AG20443 (cell line): Measurements from ENCODE around the gene TBL1X.
A peak's percentile ranks its signal among the peaks of the same experiment; 100 is the strongest.
"Not testable (repeated sequence)": the region's sequence is repeated elsewhere in the genome, so short reads cannot be mapped to it uniquely, and the experiment has no call there.

ENCODE experiments used
- DNase-seq: peaks from one replicate; pipeline ENCODE4 v3.0.0; 2012; ENCODE audit warnings: low spot score, mixed read lengths

The TBL1X gene

DNA sequence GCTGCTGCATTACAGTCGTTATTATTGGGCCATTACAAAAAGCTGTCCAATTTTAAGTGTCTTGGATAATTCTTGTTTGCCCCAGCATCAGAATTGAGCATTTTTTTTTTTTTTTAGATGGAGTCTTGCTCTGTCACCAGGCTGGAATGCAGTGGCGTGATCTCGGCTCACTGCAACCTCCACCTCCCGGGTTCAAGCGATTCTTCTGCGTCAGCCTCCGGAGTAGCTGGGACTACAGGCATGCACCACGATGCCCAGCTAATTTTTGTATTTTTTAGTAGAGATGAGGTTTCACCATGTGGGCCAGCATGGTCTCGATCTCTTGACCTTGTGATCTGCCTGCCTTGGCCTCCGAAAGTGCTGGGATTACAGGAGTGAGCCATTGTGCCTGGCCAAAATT lies 71.3 kb downstream of the TBL1X start:
- not testable (repeated sequence) for DNase-seq

DNA sequence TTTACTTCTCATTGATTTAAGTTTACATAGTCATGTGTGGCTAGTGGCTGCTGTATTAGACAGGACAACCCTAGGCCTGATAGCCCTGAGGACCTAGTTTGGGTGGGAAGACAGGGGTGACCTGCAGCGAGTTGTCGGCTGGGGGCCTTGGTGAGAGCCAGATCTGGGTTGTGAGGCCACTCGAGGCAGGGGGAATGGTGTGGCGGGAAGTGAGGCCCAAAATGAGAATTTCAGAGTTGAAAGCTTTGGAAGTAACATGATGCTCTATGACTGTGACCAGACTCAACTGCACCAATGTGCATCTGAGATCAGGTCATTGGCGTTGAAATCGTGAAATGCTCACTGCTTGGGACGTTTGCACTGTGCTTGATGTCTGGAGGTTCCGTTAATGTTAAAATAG lies 72.9 kb downstream of the TBL1X start:
- no peak for DNase-seq

DNA sequence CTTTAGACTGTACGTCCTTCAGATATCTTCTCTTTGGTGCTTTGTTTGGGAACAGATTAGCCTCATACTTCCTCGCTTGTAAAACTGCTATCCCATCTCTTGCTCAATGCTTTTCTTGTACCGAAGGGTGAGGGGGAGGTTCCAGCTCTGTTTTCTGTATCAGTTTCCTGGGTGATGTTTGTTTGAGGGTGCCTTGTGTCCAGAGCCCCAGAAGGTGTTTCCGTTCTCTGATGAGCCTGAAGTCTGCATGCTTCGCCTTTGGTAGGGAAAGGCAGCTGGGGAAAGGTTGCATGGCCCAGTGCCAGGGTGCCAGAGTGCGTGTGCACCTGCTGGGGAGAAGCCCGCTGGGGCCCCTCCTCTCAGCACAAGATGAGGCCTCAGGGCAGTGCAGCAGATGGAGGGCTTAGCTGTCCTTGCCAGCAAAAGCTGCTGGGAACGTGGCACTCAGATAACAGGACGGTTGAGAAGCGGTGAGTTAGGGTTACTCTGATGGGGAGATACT lies 73.7 kb downstream of the TBL1X start:
- no peak for DNase-seq

GRCh38 chrX:9539605-9540387 lies 74.9 kb downstream of the TBL1X start:
- no peak for DNase-seq

- no peak for DNase-seq
These were observed 77.4 kb downstream of the TBL1X start for GRCh38 chrX:9542106-9542760.

DNA sequence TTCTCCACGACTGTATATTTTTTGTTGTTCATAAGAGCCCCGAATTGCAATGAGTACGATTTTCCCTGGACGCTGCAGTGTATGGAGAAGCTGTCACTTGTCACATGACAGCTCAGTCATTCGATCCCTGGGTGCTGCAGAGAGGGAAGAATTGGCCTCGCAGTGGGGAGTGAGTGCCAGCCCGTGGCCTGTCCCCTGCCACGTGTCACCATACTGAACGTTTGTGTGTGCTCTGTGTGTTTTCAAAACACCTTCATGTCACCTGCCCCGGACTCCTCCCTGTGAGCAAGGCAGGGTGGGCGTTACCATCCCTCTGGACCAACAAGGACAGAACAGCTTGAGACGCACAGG lies 77.9 kb downstream of the TBL1X start:
- no peak for DNase-seq

DNA sequence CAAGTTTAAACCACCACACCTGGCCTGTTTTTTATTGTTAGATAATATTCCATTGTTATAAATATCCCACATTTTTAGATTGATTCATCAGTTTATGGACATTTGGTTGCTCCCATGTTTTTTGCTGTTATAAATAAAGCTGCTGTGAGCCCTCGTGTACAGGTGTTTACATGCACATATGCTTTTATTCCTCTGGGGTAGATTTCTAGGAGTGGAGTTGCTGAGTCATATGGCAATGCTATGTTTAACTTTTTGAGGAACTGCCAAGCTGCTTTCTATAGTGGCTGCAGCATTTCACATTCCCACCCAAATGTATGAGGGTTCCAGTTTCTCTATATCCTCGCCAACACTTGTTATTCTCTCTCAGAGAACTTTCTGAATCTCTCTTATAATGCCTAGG lies 90.5 kb downstream of the TBL1X start:
- DNase-seq: no peak

- no peak for DNase-seq
These were observed 92.2 kb downstream of the TBL1X start for GRCh38 chrX:9557091-9557490.

- no peak for DNase-seq
These were observed 92.7 kb downstream of the TBL1X start for GRCh38 chrX:9557521-9557920.

DNA sequence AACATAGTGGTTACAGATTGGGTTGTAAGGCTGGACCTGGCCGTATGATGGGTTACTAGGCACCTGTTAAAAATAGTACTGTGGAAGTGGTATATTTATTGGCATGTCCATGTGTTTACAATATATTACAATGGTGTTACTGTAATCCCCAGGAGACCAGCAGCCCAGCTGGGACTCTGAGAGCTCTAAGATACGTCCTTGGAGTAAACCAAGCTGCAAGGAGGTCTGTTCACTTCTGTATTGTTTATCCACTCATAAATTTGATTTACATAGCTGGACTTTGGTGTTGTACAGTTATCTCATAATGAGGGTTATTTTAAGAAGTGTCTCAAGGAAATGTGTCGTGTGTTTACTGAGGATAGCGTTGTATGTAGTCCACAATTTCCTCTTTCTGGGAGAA lies 93.8 kb downstream of the TBL1X start:
- no peak for DNase-seq

DNA sequence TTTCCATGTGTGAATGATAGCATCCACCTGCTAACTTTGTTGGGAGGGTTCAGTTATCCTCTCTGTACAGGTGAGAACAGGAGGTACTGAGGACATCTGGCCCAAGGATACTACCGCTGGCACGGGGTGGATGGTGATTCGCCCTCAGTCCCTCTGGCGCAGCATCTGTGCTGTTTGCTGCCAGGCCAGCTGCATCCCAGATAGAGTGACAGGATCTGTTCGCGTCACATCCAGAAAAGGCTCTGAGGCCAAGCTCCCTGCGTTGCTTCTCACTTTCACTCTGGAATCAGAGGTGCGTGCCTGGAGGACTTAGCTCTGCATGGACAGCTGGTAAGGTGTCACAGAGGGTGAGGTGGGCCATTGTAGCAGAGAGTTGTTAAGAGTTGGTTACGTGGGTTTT lies 95.4 kb downstream of the TBL1X start:
- no peak for DNase-seq

DNA sequence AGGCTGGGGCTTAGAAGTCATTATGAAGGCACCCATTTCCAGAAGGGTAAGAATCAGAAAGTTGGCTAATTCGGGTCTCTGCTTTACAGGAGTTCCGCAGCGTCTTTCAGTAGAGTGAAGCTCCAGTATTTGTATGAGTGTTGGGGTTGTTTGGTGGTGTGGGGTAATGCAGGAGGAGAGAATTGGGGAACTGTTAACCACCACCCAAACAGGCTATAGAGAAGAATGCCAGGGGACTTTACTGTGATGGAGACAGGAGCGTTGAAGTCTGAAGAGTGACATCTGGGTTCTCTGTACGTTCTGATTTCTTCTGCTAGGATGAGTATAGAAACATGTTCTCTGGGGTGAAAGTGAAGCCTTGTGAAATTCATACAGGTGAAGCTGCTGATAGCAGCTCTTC lies 96.3 kb downstream of the TBL1X start:
- DNase-seq: no peak

DNA sequence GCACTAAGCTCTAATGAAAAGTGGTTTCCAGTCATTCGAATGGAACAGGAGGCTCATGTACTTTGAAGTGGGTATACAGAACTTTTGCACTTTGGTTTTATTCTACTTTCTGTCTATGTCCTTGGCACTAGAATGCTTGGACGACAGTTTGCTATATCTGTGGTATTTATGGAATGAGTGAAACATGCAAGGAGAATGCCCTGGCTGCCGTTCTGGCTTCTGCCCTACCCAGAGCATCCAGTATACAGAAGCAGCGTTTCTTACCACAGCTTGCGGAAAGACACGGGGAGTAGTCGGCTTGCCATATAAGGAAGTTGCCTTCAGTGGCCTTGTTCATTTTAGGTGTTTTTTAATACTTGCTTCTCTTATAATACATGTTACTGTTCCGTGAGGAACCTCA lies 98.0 kb downstream of the TBL1X start:
- peak; percentile 76 for DNase-seq

DNA sequence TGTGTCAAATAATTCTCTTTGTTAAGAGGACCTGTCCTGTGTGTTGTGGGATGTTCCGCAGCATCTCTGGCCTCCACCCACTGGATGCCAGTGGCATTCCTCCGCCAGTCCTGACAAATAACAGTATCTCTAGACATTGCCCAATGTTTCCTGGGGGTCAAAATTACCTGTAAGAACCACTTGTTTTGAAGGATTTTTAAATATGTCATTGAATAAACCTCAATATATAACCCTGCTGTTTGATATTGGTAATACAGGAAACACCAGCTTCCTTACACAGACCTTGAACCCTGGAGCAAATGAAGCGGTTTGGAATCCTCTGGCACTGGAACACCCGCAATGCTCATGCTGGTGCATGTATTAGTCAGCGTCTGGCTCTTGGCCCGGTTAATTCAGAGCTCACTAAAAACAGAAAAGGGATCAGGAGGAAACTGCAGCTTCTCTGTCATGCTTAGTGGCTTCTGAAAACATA lies 101.3 kb downstream of the TBL1X start:
- DNase-seq: peak; percentile 67

- DNase-seq: peak; percentile 8
These were observed 105.0 kb downstream of the TBL1X start for GRCh38 chrX:9569876-9570301.

- DNase-seq: no peak
These were observed 108.6 kb downstream of the TBL1X start for GRCh38 chrX:9573282-9574106.

GRCh38 chrX:9576059-9576458 lies 111.2 kb downstream of the TBL1X start:
- DNase-seq: no peak

DNA sequence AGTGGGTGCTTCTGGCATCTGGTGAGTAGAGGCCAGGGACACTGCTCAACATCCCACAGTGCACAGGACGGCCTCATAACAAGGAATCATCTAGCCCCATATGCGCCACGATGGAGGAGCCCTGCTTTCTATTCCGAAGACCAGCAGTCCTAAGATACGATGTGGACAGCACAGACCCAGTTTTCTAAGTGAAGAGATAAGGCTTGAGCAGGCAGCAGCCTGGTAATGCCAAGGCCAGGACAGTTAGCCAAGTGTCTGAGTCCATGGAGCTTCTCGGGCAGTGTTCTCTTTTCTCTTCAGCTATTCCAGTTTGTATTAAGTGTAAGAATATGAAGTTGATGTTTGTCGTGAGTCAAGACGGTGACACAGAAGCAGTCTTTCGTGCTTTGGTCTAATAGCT lies 112.7 kb downstream of the TBL1X start:
- no peak for DNase-seq

DNA sequence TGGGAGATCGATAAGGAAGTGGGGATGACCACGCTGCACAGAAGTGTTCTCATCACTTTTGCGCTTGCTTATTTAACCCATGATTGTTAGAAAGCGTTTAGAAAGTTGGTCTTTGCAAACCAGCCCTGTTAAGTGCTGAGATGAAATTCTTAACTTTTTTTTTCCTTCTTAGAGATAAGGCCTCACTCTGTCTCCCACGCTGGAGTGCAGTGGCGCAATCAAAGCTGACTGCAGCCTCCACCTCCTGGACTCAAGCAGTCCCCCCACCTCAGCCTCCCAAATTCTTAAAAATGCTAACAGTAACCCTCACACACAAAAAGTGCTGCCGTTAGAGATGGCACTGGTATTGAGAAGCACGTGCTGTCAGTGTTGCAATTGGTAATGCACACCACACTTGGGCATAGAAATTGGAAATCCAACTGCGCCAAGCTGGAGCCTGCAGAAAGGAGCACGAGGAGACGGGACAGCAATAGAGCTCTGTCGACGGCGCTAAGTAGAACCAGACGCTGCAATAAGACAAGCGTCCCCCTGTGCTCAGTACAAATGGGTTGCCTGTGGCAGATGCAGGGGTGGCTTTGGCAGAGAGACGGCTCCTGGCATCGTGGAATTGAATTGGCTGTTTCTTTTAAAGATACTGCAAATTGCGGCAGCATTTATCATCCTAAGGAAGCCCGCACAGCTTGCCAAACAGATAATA lies 113.4 kb downstream of the TBL1X start:
- DNase-seq: no peak

GRCh38 chrX:9581771-9582385 lies 117.0 kb downstream of the TBL1X start:
- DNase-seq: no peak

- DNase-seq: no peak
These were observed 118.1 kb downstream of the TBL1X start for GRCh38 chrX:9582956-9583355.

DNA sequence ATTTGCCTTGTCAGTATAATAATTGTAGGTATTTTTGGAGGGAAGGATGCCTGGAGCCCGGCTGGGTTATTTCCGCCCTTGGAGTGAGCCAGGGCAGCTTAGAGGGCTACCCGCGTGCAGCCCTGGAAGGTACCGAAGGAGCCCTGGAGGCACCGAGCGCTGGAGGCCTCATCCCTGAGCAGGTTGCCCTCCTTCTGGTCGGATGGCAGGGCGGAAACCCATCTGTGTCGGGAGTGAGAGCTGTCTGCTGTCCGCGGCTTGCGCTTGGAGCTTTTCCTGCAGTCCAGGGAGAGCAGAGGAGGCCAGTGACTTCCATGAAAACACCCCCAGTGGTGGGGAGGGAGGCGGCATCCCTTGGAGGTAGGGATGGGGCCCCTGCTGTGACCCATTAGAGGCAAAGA lies 122.1 kb downstream of the TBL1X start:
- DNase-seq: no peak
